Mucosa of gallbladder (tissue), 1 donor: Measurements from ENCODE around the gene GAREM2. TPM values are rescaled to one million over a fixed set of nuclear protein-coding genes. Genes with fewer than 3 reads are reported as not detected.

Source experiments
- DNase-seq: peaks from one replicate; pipeline ENCODE4 v3.0.0-alpha.2; 2020; ENCODE audit warnings: low spot score
- total RNA-seq: library from RNA; stranded (reverse); gene quantifications from one replicate; pipeline ENCODE4 v1.2.1, GENCODE V29; 2021
- donor health status: DM: no; HTN: no; CAD: no.

The GAREM2 gene
- total RNA-seq, 1 donor from 2014 or later: 4.9 TPM

DNA sequence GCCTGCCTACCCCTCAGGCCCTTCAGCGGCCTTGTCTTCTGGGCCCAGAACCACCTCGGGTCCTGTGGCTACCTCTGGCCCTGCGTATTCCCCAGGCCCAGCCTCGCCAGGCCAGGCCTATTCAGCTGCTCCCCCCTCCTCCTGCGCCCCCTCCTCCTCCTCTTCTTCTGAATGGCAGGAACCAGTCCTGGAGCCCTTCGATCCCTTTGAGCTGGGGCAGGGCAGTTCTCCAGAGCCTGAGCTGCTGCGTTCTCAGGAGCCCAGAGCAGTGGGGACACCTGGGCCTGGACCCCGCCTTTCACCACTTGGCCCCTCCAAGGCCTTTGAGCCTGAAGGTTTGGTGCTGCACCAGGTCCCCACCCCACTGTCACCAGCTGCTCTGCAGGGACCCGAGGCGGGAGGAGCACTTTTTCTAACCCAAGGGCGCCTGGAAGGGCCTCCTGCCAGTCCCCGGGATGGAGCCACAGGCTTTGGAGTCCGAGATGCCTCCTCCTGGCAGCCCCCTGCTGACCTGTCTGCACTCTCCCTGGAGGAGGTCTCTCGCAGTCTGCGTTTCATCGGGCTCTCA, 14.7 kb downstream of the GAREM2 start:
- no peak for DNase-seq

DNA sequence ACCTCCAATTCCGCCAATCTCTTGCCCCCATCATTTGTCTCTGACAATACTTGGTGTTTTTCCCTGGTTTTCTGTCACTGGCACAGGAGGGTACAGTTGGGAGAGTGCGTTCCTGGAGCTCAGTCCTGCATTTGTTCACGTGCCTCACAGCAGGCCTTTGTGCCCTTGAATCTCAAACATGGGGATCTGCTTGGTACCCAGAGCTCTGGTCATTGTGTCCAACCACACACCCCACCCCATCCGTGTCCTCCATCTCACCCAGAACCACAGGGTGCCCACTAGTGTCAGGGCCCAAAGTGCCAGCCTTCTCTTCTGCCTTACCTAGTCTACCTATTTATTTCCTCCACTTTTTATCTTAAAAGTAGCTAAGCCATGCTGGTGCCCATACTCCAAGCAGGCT, 16.2 kb downstream of the GAREM2 start:
- no peak for DNase-seq

DNA sequence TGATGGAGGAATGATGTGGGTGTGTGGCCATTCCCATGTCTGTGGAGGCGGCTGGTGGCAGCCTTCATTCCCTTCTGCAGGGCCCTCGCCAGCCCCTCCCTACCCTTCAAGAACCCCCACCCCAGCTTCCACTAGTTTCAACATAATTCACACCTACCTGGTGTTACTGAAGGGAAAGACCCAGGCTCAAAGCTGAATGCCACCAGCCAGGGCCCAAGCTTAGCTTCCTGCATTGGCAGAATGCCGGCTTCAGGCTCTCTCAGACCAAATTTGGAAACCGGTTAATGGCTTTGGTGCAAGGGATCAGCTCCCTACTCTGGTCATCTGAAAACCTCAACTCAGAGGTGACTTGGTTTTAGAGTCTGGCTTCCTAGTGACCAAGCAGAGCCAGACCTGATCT, 16.9 kb downstream of the GAREM2 start:
- DNase-seq: no peak

DNA sequence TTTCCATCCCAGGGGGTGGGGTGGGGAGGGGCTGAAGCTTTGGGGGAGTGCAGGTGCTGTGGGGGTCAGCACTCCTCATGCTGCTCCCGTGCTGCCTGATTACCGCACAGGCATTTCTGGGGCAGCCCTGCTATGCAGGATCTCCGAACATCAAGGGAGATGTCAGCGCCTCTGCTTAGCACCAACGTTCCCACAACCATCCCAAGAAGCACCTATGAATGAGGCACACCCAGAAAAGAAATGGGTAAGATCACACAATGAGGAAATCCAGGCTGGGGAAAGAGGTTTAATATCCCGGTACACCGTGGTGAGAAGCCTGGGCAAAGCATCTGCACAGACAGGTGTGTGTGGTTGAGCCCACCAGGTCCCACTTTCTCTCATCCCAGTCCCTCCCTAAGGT, 17.5 kb downstream of the GAREM2 start:
- DNase-seq: no peak

DNA sequence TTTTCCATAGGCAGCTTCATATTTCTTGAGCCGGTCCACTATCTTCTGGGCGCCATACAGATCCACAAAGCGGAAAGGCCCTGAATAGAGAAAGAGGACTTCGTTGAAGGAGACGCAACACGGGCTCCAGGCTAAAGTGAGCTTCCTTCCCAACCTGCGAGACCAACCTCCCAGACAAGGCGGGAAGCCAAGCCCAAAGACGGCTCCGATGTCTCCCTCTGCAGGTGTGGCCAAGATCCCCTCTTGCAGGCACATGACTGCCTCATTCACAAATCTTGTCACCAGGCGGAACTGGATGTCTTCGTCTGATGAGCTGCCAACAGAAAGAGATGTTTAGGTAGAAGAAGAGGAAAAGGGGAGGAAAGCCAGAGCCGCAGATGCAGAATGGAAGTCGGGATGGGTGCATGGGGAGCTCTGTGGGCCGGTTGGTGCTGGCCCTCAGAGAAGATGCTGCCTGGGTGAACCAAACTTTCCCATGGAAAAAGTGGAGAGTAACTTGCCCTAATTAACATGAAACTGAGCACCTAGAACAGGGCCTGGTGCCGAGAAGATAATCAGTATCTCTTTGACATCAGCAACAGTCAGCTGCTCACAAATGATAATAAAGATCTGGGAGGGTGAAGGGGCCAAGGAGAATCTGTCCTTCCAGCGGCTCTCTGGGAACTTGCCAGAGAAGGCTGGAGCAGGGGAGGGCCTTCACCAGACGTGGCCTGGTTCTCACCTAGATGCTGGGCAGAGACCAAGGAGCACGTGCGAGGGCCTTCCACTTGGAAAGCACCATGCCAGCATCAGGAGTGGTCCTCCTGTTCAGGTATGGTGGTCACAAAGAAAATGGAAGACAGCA, 18.6 kb downstream of the GAREM2 start:
- no peak for DNase-seq

DNA sequence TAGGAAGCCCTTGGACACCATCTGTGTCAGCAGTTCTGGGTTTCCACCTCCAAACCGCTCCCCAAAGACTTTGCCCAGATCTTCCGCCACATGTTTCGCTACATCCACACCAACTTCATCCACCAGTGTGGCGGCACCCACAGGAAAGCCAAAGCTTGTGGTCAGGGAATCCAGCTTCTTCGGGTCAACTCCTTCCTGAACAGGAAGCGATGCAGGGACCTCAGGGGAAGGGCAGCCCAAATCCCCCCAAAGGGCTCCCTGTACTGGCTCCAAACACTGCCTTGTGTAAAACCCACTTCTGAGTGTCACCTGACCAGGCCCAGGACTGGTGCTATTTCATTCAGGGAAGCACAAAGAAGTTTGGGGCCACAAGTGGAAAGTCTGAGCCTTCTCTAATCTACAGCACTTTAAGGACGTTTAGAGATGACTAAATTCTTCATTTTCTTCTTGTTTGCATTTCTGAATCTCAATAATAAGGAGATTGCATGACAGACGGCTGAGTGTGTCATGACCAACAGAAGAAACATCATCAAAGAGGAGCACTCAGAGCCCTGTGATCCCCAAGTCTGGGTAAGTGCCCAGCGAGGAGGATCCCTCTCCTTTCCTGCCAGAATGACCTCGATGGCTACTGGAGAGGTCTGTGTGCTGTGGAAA, 20.8 kb downstream of the GAREM2 start:
- no peak for DNase-seq

DNA sequence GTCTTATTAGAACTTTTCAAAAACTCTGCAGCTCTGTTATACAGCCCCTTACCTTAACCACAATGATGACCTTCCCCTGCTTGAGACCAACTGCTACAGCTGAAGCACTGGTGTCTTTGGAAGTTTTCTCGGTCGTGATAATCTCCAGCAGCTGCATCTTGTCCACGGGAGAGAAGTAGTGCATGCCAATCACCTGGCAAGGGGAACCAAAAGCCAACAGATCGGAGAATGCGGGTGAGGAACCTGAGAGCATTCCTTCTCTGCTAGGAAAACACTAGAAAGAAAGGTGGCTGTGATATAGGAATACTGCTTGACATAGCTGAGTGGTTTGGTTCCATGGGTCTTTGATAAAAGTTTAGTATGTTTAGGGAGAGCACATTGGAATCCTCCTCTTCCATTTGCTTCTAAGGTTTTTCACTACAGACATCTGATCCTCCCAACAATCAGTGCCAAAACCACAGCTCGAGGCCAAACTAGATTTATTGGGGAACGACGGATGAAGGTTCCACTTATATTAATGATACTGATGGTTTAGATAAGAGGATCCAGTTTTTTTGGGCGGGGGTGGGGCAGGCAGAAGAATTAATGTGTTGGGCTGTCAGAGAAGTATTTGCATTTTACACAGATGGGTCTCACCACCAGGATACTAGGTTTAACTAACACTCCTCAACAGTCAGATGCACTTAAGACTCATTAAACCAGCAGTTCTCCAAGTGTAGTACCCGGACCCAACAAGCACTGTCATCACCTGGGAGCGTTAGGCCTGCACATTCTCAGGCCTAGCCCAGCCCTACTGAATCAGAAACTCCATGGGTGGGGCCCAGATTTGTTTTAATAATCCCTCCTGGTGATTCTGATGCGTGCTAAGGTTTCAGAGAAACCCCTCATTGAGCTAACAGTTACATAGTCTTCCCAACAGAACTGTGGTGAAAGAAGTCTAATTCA, 22.4 kb downstream of the GAREM2 start:
- DNase-seq: no peak

DNA sequence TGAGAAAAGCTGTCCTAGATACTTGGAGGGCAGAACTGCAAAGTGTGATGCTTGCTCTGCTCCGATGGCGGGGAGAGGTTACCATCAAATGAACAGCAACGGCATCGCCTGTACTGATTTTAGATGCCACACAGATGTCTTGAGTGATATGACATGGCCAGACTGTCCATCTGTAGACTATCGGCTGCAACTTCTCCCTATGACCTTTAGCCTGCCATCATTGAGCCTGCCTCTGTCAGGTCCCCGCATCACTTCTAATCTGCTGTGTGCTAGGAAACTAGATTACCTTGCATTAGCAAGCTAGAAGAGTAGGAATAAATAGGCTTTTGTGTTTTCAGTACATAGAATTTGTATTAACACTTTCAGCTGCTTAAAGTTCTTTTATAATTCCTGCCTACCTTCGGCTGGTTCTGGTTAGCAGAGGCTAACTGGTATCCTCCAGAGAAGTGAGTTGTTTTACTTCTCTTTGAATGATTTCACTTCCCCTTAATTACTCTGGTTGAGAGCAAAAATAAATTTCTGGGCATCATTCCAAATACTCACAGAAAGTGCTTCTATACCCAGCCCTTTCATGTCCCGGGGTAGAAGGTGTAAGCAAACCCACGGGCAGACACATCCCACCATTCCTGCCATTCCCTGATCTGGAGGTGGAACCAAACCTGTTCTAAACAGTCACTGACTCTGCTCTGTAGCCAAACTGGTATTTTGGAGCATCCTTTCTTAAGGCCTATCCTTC, 24.0 kb downstream of the GAREM2 start:
- DNase-seq: no peak

DNA sequence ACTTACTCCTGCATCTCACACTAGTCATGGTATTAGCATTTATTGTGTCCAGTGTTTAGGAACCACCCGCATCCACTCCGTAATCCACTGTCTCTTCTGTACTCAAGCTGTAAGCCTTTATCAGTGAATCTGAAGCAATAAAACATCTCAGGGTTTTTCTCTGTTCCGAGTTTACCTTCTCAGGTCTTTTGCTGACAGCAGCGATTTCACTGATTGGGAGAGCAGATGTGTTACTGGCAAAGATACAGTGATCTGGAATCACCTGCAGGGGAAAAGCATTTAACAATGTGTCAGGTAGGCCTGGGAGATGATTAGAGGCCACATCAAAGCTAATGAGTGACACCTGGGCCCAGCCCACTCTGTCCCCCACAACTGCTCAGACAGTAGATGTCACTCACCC, 24.6 kb downstream of the GAREM2 start:
- DNase-seq: no peak

DNA sequence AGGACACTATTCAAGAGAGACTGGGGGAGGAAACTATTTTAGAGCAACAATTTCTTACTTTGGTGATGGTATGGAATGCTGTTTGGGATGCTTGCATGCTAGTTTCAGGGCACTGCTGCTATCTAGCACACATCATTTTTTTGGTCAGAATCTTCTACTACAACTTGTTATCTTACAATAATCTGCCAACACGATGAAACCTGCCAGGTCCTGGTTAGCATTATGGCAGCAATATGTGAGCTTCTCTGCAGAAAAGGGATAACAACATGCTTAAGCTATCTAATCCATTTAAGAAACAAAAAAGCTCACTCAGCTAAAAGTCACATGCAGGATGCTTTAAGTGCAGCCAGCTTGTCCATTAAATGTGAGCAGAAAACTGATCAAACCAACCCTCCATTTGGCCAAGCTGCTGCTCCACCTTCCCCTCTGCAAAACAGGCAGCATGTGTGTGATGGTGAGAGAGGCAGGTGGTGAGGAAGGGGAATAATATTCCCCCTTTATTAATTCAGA, 30.1 kb downstream of the GAREM2 start:
- no peak for DNase-seq

DNA sequence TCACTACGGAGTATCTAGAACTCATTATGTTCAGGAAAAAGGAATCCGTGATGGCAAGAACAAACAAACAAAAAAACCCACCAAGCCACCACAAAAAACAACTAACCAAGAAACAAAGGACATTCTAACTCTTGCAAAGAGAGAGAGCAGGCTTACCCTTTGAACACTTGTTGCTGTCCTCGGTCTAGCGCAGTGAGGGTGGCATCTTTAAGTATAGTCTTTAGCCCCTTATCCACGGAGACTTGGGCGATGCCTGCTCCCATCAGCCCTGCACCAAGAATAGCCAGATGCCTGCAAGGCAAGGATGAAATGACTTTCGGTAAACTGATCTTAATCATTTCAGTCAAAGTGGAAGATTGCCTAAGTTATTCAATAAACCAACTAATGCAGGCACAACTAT, 31.0 kb downstream of the GAREM2 start:
- DNase-seq: no peak

DNA sequence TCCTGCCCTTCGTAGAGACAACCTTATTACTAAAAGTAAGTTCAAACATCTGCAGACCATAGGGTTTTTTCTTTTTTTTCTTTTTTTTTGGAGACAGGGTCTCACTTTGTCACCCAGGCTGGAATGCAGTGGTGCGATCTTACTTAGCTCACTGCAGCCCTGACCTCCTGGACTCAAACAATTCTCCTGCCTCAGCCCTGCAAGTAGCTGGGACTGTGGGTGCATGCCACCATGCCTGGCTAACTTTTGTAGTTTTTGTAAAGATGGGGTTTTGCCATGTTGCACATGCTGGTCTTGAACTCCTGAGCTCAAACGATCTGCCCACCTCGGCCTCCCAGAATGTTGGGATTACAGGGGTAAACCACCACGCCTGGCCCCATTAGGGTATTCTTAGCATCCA, 39.1 kb downstream of the GAREM2 start:
- DNase-seq: no peak

DNA sequence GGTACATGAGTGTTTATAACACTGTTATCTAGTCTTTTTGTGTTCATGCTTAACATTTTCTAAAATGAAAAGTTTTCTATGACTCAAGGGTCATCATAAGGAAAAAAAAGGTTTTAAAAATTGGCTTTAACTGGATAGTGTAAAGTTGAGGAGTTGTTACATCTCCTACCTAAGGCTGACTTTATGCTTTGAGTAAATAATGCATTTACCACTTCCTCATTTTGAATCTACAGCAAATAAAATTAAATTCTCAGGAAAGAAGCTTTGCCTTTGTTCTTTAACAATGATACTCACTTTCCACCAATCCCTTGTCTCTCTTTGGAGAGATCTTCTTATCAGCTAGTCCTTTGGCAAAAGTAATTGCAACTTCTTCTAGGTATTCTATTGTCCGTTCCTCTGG, 41.9 kb downstream of the GAREM2 start:
- DNase-seq: no peak

DNA sequence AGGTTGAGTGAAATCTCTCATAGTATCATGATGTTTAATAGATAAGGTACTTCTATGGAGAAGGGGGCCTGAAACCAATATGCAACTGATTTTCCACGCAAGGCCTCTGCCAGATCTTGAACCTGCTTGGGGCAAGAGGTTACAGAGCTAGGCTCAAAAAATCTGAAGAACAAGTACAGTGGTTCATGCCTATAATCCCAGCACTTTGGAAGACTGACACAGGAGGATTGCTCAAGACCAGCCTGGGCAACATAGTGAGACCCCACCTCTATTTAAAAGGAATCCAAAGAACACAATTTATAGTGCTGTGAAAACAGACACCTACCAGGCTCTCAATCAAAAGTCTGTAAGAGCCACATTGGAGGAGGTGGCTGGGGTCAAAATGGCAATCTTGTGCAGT, 42.9 kb downstream of the GAREM2 start:
- no peak for DNase-seq

DNA sequence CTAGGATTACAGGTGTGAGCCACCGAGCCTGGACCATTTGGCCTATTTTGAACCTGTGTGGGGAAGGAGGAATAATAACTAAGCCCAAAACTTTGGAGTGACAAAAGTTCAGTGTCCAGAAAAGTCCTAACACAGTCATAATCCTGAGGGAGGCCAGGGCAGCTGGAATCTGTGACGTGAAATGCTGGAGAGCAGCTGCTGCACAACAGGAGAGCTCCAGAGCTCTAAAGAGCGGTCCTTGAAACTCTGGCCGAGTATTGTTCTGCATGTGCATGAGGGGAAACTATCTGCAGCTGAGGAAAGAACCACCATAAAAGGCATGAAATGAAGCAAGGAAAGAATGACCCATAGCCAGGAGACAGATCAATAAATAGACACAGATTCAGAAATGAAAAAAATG, 43.7 kb downstream of the GAREM2 start:
- DNase-seq: no peak

DNA sequence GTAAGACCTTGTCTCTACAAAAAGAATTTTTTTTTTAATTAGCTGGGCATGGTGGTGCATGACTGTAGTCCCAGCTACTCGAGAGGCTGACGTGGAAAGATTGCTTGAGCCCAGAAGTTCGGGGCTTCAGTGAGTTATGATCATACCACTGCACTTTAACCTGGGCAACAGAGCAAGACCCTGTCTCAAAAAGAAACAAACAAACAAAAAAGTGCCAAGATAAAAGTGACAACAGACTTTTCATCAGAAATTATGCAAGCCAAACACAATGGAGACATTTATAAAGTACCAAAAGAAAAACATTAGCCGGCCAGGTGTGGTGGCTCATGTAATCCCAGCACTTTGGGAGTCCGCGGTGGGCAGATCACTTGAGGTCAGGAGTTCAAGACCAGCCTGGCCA, 44.8 kb downstream of the GAREM2 start:
- no peak for DNase-seq

DNA sequence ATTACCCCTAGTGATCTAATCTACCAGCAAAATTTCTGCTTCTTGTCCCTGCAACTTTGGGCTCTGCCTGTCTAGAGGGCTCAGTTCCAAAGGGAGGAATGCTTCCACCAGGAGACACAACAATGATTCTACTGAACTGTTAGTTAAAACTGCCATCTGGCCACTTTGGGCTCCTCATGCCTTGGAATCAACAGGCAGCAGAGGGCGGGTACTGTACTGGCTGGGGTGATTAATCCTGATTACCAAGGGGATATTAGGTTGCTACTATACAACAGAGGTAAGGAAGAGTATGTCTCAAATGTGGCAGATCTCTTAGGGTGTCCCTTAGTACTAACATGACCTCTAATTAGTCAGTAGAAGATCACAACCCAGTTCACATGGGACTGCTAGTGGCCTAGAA, 50.1 kb downstream of the GAREM2 start:
- DNase-seq: no peak

DNA sequence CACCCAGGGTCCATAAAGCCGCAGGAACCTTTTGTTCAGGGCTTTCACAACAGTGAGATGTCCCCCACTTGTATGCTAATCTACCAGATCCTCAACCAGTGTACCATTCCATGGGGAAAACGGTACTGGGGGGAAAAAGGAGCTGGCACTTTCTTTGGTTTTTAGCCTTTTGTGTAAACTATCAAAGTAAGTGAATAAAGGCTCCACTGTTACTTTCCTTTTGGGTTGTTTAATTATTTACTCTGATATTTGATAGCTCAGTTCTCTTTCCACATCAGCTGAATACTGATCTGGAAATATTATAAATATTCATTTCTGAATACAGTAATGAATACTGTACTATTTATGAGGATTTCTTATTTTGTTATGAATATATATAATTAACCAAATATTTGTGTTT, 51.2 kb downstream of the GAREM2 start:
- no peak for DNase-seq

DNA sequence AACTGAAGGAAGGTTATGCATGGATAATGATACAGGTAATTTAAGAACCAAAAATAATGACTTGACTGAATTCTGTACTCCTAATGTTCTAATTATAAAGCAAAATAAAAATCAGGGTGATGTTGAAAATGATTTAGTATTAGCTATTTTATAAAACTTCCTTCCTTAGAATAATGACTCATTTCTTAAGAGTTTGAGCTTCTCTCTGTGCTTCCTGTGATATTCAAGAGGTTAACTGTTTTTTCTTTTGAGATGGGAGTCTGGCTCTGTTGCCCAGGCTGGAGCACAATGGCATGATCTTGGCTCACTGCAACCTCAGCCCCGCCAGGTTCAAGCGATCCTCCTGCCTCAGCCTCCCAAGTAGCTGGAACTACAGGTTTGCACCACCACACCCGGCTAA, 56.7 kb downstream of the GAREM2 start:
- no peak for DNase-seq

DNA sequence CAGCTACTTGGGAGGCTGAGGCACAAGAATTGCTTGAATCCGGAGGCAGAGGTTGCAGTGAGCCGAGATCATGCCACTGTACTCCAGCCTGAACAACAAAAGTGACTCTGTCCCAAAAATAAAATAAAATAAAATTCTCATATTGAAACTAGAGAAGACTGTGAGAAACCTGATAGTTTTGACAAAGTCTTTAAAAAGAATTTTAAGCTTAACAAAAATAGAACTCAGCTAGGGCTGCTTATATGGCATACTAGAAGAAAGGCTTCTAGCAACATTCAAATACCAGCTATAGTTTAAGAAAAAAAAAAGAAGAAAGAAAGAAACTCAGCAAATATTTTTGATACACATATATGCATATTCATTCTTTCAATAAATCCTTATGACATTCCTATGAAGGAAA, 57.9 kb downstream of the GAREM2 start:
- no peak for DNase-seq

DNA sequence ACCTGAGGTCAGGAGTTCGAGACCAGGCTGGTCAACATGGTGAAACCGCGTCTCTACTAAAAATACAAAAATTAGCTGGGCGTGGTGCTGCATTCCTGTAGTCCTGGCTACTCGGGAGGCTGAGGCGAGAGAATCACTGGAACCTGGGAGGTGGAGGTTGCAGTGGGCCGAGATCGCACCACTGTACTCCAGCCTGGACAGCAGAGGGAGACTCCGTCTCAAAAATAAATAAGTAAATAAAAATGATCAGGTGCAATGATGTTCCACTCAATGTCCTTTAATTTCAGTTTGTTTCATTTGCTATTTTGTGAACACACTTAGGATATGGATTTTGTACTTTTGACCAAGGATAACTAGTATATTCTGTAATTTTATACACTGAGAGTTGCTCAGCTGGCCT, 62.2 kb downstream of the GAREM2 start:
- no peak for DNase-seq
